Upper lobe of left lung (tissue), 6 donors: ENCODE results near the gene SYNE2. TPM values are rescaled to one million over a fixed set of nuclear protein-coding genes. Genes with fewer than 3 reads are reported as not detected.
"Not testable (repeated sequence)": the region's sequence is repeated elsewhere in the genome, so short reads cannot be mapped to it uniquely, and the experiment has no call there.

Experiments used
- ATAC-seq, 2 donors: fragments of 200-7000 bp; cut with Tn5 transposase; one replicate each; pipeline ENCODE4 v1.9.1; 2022; ENCODE audit warnings: mild to moderate bottlenecking in 2 of 2, moderate library complexity in 2 of 2; ENCODE audit not compliant: low FRiP score in 2 of 2
- DNase-seq, 2 donors: peaks; one replicate each; pipeline ENCODE4 v3.0.0-alpha.2; 2019 to 2020
- H3K27ac ChIP-seq, 4 donors: fragments of 200-600 bp; sonication (generic); one replicate each; pipeline ENCODE4 v1.5.1; 2016 to 2019
- H3K27me3 ChIP-seq, 4 donors: fragments of 200-600 bp; sonication (generic); one replicate each; pipeline ENCODE4 v1.5.1; 2017 to 2019
- H3K36me3 ChIP-seq, 4 donors: fragments of 200-600 bp; sonication (generic); one replicate each; pipeline ENCODE4 v1.5.1; 2016 to 2019
- H3K4me1 ChIP-seq, 4 donors: fragments of 200-600 bp; sonication (generic); one replicate each; pipeline ENCODE4 v1.5.1; 2018 to 2019
- H3K4me3 ChIP-seq, 4 donors: fragments of 200-600 bp; sonication (generic); one replicate each; pipeline ENCODE4 v1.5.1; 2017 to 2019; ENCODE audit warnings: mild to moderate bottlenecking in 2 of 4, moderate library complexity in 1 of 4
- H3K9me3 ChIP-seq, 4 donors: fragments of 200-600 bp; sonication (generic); one replicate each; pipeline ENCODE4 v1.5.1; 2018 to 2019
- CTCF ChIP-seq, 6 experiments: fragments of 450-650 bp in 4 of 6; fragments of 200-600 bp in 2 of 6; sonication (generic) in 2 of 6; IDR thresholded peaks; one replicate each; pipeline ENCODE4 v1.5.1; 2016 to 2019; ENCODE audit warnings: antibody characterized with exemption in 6 of 6
- EP300 ChIP-seq, 4 donors: sonication (generic); formaldehyde crosslinking; IDR thresholded peaks; one replicate each; pipeline ENCODE4 v1.5.1; 2017; ENCODE audit warnings: antibody characterized with exemption in 4 of 4, control low read depth in 2 of 4
- POLR2A ChIP-seq, 4 donors: fragments of 450-650 bp; IDR thresholded peaks; one replicate each; pipeline ENCODE4 v1.5.1; 2016 to 2017; ENCODE audit warnings: antibody characterized with exemption in 4 of 4, mild to moderate bottlenecking in 2 of 4
- POLR2AphosphoS5 ChIP-seq, 2 donors: sonication (generic); formaldehyde crosslinking; IDR thresholded peaks; one replicate each; pipeline ENCODE4 v1.5.1; 2017; ENCODE audit warnings: antibody characterized with exemption in 2 of 2
- WGBS, 2 donors: methylation state at CpG; one replicate each; pipeline ENCODE4 v1.1.5; 2017 to 2018; 5-methylcytosine and 5-hydroxymethylcytosine counted together
- total RNA-seq, 6 donors: library from RNA; depleted of rRNA in 4 of 6; stranded (reverse); fragments of >200 nt in 4 of 6; gene quantifications; one replicate each; pipeline versions ENCODE4 v1.1.0 to v1.2.1, GENCODE V29; 2016 to 2021
- donor health status: DM: no; HTN: no; CAD: no; lungs with moderate emphysema.
- donor health status: DM: no; HTN: yes; CAD: no; lungs with severe emphysema.

Gene SYNE2
- total RNA-seq, 6 donors from 2014 or later = 75.8 to 439 (median 234) TPM

- no peak for ATAC-seq
- H3K27ac ChIP-seq = no peak overlapping the region
- no peaks in the 10 kb centered on the region for H3K27me3 ChIP-seq
- H3K4me1 ChIP-seq = no peaks in the 10 kb centered on the region
- H3K4me3 ChIP-seq = no peak overlapping the region
- H3K9me3 ChIP-seq = peaks cover 0 to 5% (median 2%) of the 10 kb centered on the region in 4 donors
- 90 to 92% methylated on average over 3 of the region's 3 CpGs for WGBS, 2 donors
- TF ChIP-seq EP300 (IDR thresholded peaks at IDR 0.05) = no peak
- TF ChIP-seq CTCF (IDR thresholded peaks at IDR 0.05) = no peak
- no peak for TF ChIP-seq POLR2AphosphoS5 (IDR thresholded peaks at IDR 0.05)
- no peak for DNase-seq
- H3K36me3 ChIP-seq = peaks cover 0 to 41% (median 11%) of the 10 kb centered on the region in 4 donors
These were observed 159.2 kb downstream of the SYNE2 start for GRCh38 chr14:64012003-64012402.

DNA sequence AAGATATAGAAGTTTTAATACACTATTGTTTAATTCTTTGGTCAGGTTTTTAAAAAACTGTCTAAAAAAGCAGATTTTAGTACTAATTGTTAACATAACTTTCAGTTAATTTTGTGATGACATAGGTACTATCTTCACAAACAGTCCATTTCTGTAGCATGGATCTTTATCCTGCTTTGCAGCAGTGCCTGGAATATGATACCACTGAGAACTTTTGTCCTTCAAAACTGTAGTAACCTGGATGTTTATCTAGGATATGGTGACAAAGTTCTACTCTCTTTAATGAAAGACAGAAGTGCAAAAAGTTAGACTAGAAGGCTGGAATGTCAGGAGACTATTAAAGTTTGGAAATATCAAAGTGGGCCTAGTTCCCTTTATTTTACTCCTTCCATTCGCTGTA is 159.9 kb downstream of the SYNE2 start:
- Histone ChIP-seq H3K4me3 (no peak overlapping the region), H3K4me1 (no peaks in the 10 kb centered on the region), H3K36me3 (peaks cover 0 to 38% (median 8%) of the 10 kb centered on the region in 4 donors), H3K9me3 (peaks cover 0 to 5% (median 2%) of the 10 kb centered on the region in 4 donors), H3K27me3 (no peaks in the 10 kb centered on the region), H3K27ac (no peak overlapping the region)
- 91 to 97% methylated on average over 1 of the region's 1 CpG for WGBS, 2 donors
- ATAC-seq (no peak), DNase-seq (no peak)
- TF ChIP-seq EP300 (IDR thresholded peaks at IDR 0.05) = no peak
- TF ChIP-seq POLR2A (IDR thresholded peaks at IDR 0.05) = no peak
- TF ChIP-seq POLR2AphosphoS5 (IDR thresholded peaks at IDR 0.05) = no peak
- TF ChIP-seq CTCF (IDR thresholded peaks at IDR 0.05) = no peak

DNA sequence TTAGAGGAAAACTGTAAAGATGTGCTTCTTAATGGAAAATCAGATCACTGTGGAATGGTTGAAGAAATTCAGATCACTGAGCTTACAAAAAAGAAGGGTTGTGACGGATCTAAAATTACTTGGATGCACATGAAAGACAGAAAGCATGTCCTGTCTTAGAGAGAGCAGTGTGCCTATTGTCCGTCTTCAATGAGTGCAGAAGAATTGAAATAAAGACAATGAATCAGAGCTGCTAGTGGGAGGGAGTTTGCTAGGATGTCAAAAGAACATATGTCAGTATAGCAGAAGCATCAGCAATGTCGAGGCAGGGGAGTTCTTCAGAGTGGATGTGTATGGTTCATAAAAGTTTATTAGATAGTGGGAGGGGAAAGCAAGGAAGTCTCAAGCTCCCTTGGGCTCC is 172.7 kb downstream of the SYNE2 start:
- Histone ChIP-seq H3K27ac (no peak overlapping the region), H3K36me3 (peaks cover 0 to 94% (median 19%) of the 10 kb centered on the region in 4 donors), H3K4me1 (no peaks in the 10 kb centered on the region), H3K4me3 (no peak overlapping the region), H3K27me3 (no peaks in the 10 kb centered on the region), H3K9me3 (no peaks in the 10 kb centered on the region)
- no peak for TF ChIP-seq CTCF (IDR thresholded peaks at IDR 0.05)
- TF ChIP-seq POLR2AphosphoS5 (IDR thresholded peaks at IDR 0.05) = no peak
- TF ChIP-seq EP300 (IDR thresholded peaks at IDR 0.05) = no peak
- TF ChIP-seq POLR2A (IDR thresholded peaks at IDR 0.05) = no peak
- DNase-seq = no peak
- no peak for ATAC-seq
- 90 to 91% methylated on average over 3 of the region's 3 CpGs for WGBS, 2 donors

GRCh38 chr14:64026600-64026999 is 173.8 kb downstream of the SYNE2 start:
- DNase-seq (no peak), ATAC-seq (no peak)
- H3K36me3 ChIP-seq = peaks cover 0 to 93% (median 21%) of the 10 kb centered on the region in 4 donors
- TF ChIP-seq POLR2A (IDR thresholded peaks at IDR 0.05) (no peak), POLR2AphosphoS5 (IDR thresholded peaks at IDR 0.05) (no peak), CTCF (IDR thresholded peaks at IDR 0.05) (no peak), EP300 (IDR thresholded peaks at IDR 0.05) (no peak)
- H3K27ac ChIP-seq = no peak overlapping the region
- H3K27me3 ChIP-seq = no peaks in the 10 kb centered on the region
- no peaks in the 10 kb centered on the region for H3K9me3 ChIP-seq
- no peaks in the 10 kb centered on the region for H3K4me1 ChIP-seq
- WGBS, 2 donors = 96 to 100% methylated on average over 2 of the region's 2 CpGs
- no peak overlapping the region for H3K4me3 ChIP-seq

- DNase-seq = no peak
- Histone ChIP-seq H3K36me3 (peaks cover 0 to 26% (median 8%) of the 10 kb centered on the region in 4 donors), H3K27ac (no peak overlapping the region), H3K4me3 (no peak overlapping the region), H3K9me3 (no peaks in the 10 kb centered on the region), H3K27me3 (no peaks in the 10 kb centered on the region), H3K4me1 (no peaks in the 10 kb centered on the region)
- TF ChIP-seq POLR2AphosphoS5 (IDR thresholded peaks at IDR 0.05) (no peak), EP300 (IDR thresholded peaks at IDR 0.05) (no peak), CTCF (IDR thresholded peaks at IDR 0.05) (no peak), POLR2A (IDR thresholded peaks at IDR 0.05) (no peak)
- no peak for ATAC-seq
- WGBS, 2 donors = 90 to 93% methylated on average over 1 of the region's 1 CpG
These were observed 182.3 kb downstream of the SYNE2 start for GRCh38 chr14:64035143-64035542.

DNA sequence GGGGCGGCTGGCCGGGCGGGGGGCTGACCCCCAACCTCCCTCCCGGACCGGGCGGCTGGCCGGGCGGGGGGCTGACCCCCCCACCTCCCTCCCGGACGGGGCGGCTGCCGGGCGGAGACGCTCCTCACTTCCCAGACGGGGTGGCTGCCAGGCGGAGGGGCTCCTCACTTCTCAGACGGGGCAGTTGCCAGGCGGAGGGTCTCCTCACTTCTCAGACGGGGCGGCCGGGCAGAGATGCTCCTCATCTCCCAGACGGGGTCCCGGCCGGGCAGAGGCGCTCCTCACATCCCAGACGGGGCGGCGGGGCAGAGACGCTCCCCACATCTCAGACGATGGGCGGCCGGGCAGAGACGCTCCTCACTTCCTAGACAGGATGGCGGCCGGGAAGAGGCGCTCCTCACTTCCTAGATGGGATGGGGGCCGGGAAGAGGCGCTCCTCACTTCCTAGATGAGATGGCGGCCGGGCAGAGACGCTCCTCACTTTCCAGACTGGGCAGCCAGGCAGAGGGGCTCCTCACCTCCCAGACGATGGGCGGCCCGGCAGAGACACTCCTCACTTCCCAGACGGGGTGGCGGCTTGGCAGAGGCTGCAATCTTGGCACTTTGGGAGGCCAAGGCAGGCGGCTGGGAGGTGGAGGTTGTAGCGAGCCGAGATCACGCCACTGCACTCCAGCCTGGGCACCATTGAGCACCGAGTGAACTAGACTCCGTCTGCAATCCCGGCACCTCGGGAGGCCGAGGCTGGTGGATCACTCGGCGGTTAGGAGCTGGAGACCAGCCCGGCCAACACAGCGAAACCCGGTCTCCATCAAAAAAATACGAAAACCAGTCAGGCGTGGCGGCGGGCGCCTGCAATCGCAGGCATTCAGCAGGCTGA is 185.3 kb downstream of the SYNE2 start:
- H3K4me3 ChIP-seq, H3K4me1 ChIP-seq, H3K27me3 ChIP-seq, H3K9me3 ChIP-seq, H3K27ac ChIP-seq, ATAC-seq, H3K36me3 ChIP-seq: not testable (repeated sequence)
- DNase-seq = peak in 1 of 2 donors; percentile 68
- WGBS, 2 donors = 97 to 98% methylated on average over 13 to 39 of the region's 66 CpGs
